ENCODE results near the gene IMPACT.

Gene IMPACT
- total RNA-seq, result 17.1 to 79.4 (median 49.4) reads per million in 17 experiments

- DNase-seq, result peak; percentile 90 to 97 (median 94)
These were observed at the start of gene IMPACT for GRCh38 chr18:24426398-24427294. TSS of gene IMPACT (plus strand) at chr18:24426670. CDS start at chr18:24426757, 87 bp downstream.

- DNase-seq, result no peak
These were observed 47.9 kb upstream of the IMPACT start for GRCh38 chr18:24378598-24378997.

- DNase-seq, result no peak
These were observed 46.2 kb upstream of the IMPACT start for GRCh38 chr18:24380163-24380747.

GRCh38 chr18:24381126-24381525 is 45.3 kb upstream of the IMPACT start:
- DNase-seq, result no peak

- DNase-seq, result peak in 3 of 4 experiments; percentile 30 to 33 (median 31)
These were observed 39.8 kb upstream of the IMPACT start for GRCh38 chr18:24386681-24387080.

- DNase-seq, result no peak
These were observed 37.5 kb upstream of the IMPACT start for GRCh38 chr18:24388957-24389356.

GRCh38 chr18:24395049-24395795 is 31.2 kb upstream of the IMPACT start:
- DNase-seq, result peak; percentile 24 to 73 (median 56)

- no peak for DNase-seq
These were observed 30.3 kb upstream of the IMPACT start for GRCh38 chr18:24396082-24396633.

GRCh38 chr18:24397131-24397693 is 29.3 kb upstream of the IMPACT start:
- peak; percentile 92 to 96 (median 94) for DNase-seq

GRCh38 chr18:24397694-24398368 is 28.6 kb upstream of the IMPACT start, which contains the start of gene OSBPL1A:
TSS of gene OSBPL1A (minus strand) at chr18:24397824. CDS start at chr18:24377533, 20,291 bp downstream.
- DNase-seq, result peak; percentile 97 to 99 (median 98)

GRCh38 chr18:24398540-24398939 is 27.9 kb upstream of the IMPACT start:
- peak; percentile 22 to 66 (median 54) for DNase-seq

GRCh38 chr18:24400587-24400986 is 25.9 kb upstream of the IMPACT start:
- no peak for DNase-seq

GRCh38 chr18:24402209-24402785 is 24.2 kb upstream of the IMPACT start:
- peak in 1 of 4 experiments; percentile 21 for DNase-seq

- DNase-seq, result no peak
These were observed 23.4 kb upstream of the IMPACT start for GRCh38 chr18:24403076-24403475.

- peak in 3 of 4 experiments; percentile 9 to 18 (median 16) for DNase-seq
These were observed 21.9 kb upstream of the IMPACT start for GRCh38 chr18:24404591-24404990.

GRCh38 chr18:24408496-24408895 is 18.0 kb upstream of the IMPACT start:
- DNase-seq, result no peak

- peak; percentile 17 to 50 (median 32) for DNase-seq
These were observed 13.3 kb upstream of the IMPACT start for GRCh38 chr18:24413148-24413547.

- no peak for DNase-seq
These were observed 12.0 kb upstream of the IMPACT start for GRCh38 chr18:24414349-24415003.

GRCh38 chr18:24417480-24417879 is 9.0 kb upstream of the IMPACT start:
- no peak for DNase-seq

- DNase-seq, result no peak
These were observed 5.9 kb upstream of the IMPACT start for GRCh38 chr18:24420551-24420950.

- peak in 1 of 4 experiments; percentile 9 for DNase-seq
These were observed 4.6 kb upstream of the IMPACT start for GRCh38 chr18:24421831-24422230.
